Measurements from ENCODE around the gene UTS2R. TPM values are rescaled to one million over a fixed set of nuclear protein-coding genes. Genes with fewer than 3 reads are reported as not detected.

UTS2R gene
- polyA plus RNA-seq, 3 donors: not detected

- Histone ChIP-seq H3K4me3 (replicated peaks in 1 of 3; ENCODE audit: low read depth in 2 of 3, low read length in 3 of 3) (no peak overlapping the region), H3K27ac (ENCODE audit: low read depth in 1 of 2, low read length in 2 of 2) (no peak overlapping the region), H4K20me1 (ENCODE audit: insufficient read depth, low read length) (peaks cover 11% of the 10 kb centered on the region), H3K4me1 (ENCODE audit: control insufficient read depth in 1 of 2, insufficient read depth in 2 of 2, low read length in 2 of 2) (peaks cover 3 to 8% of the 10 kb centered on the region in 2 donors), H3K4me2 (replicated peaks; ENCODE audit: extremely low read depth, low read length, poor library complexity, severe bottlenecking) (no peak overlapping the region), H3K79me2 (ENCODE audit: insufficient read depth, low read length) (no peaks in the 10 kb centered on the region), H3K9me3 (replicated peaks in 1 of 2; ENCODE audit: control insufficient read depth in 1 of 2, insufficient read depth in 1 of 2, low read length in 2 of 2) (no peaks in the 10 kb centered on the region), H2AFZ (ENCODE audit: insufficient read depth, low read depth, low read length, poor library complexity, severe bottlenecking) (no peak overlapping the region), H3K27me3 (ENCODE audit: control insufficient read depth in 2 of 2, insufficient read depth in 2 of 2, low read length in 2 of 2) (no peaks in the 10 kb centered on the region), H3K36me3 (replicated peaks in 1 of 2; ENCODE audit: control insufficient read depth in 1 of 2, insufficient read depth in 2 of 2, low read length in 2 of 2) (peaks cover 11 to 48% of the 10 kb centered on the region in 2 donors), H3K9ac (ENCODE audit: insufficient read depth, low read length, poor library complexity, severe bottlenecking) (no peak overlapping the region)
- TF ChIP-seq, protein P1, sequence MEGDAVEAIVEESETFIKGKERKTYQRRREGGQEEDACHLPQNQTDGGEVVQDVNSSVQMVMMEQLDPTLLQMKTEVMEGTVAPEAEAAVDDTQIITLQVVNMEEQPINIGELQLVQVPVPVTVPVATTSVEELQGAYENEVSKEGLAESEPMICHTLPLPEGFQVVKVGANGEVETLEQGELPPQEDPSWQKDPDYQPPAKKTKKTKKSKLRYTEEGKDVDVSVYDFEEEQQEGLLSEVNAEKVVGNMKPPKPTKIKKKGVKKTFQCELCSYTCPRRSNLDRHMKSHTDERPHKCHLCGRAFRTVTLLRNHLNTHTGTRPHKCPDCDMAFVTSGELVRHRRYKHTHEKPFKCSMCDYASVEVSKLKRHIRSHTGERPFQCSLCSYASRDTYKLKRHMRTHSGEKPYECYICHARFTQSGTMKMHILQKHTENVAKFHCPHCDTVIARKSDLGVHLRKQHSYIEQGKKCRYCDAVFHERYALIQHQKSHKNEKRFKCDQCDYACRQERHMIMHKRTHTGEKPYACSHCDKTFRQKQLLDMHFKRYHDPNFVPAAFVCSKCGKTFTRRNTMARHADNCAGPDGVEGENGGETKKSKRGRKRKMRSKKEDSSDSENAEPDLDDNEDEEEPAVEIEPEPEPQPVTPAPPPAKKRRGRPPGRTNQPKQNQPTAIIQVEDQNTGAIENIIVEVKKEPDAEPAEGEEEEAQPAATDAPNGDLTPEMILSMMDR (IDR thresholded peaks at IDR 0.05): no peak
- Mint-ChIP-seq H3K27me3 (ENCODE audit: low read depth in 3 of 3) (peaks cover 0 to 6% (median 3%) of the 10 kb centered on the region in 3 donors), H3K4me3 (no peak overlapping the region), H3K36me3 (peaks cover 36 to 44% of the 10 kb centered on the region in 2 donors), H3K4me1 (peaks cover 13% of the 10 kb centered on the region), H3K27ac (no peak overlapping the region), H3K9me3 (no peaks in the 10 kb centered on the region)
- DNase-seq: no peak
- 96% methylated on average over 13 of the region's 15 CpGs for WGBS (ENCODE audit: insufficient coverage)
- intact Hi-C loops (cut with micrococcal nuclease): no loop called here
These were observed 36.8 kb downstream of the UTS2R start for GRCh38 chr17:82408288-82408937.

- TF ChIP-seq, protein P1 (IDR thresholded peaks at IDR 0.05): no peak
- H3K9me3 ChIP-seq (replicated peaks in 1 of 2; ENCODE audit: control insufficient read depth in 1 of 2, insufficient read depth in 1 of 2, low read length in 2 of 2): no peaks in the 10 kb centered on the region
- no peaks in the 10 kb centered on the region for H3K79me2 ChIP-seq (ENCODE audit: insufficient read depth, low read length)
- no peak overlapping the region for H3K4me2 ChIP-seq (replicated peaks; ENCODE audit: extremely low read depth, low read length, poor library complexity, severe bottlenecking)
- peaks cover 33 to 40% of the 10 kb centered on the region in 2 donors for H3K36me3 Mint-ChIP-seq
- peaks cover 6 to 43% of the 10 kb centered on the region in 2 donors for H3K36me3 ChIP-seq (replicated peaks in 1 of 2; ENCODE audit: control insufficient read depth in 1 of 2, insufficient read depth in 2 of 2, low read length in 2 of 2)
- no peak overlapping the region for H3K9ac ChIP-seq (ENCODE audit: insufficient read depth, low read length, poor library complexity, severe bottlenecking)
- peaks cover 12% of the 10 kb centered on the region for H4K20me1 ChIP-seq (ENCODE audit: insufficient read depth, low read length)
- peaks cover 0 to 6% (median 3%) of the 10 kb centered on the region in 3 donors for H3K27me3 Mint-ChIP-seq (ENCODE audit: low read depth in 3 of 3)
- no peak overlapping the region for H2AFZ ChIP-seq (ENCODE audit: insufficient read depth, low read depth, low read length, poor library complexity, severe bottlenecking)
- H3K4me1 ChIP-seq (ENCODE audit: control insufficient read depth in 1 of 2, insufficient read depth in 2 of 2, low read length in 2 of 2): peaks cover 3 to 8% of the 10 kb centered on the region in 2 donors
- no peak overlapping the region for H3K27ac Mint-ChIP-seq
- DNase-seq: no peak
- no peak overlapping the region for H3K27ac ChIP-seq (ENCODE audit: low read depth in 1 of 2, low read length in 2 of 2)
- peaks cover 13% of the 10 kb centered on the region for H3K4me1 Mint-ChIP-seq
- no peak overlapping the region for H3K4me3 ChIP-seq (replicated peaks in 1 of 3; ENCODE audit: low read depth in 2 of 3, low read length in 3 of 3)
- 95% methylated on average over 21 of the region's 21 CpGs for WGBS (ENCODE audit: insufficient coverage)
- no peaks in the 10 kb centered on the region for H3K9me3 Mint-ChIP-seq
- intact Hi-C loops (cut with micrococcal nuclease): no loop called here
- no peak overlapping the region for H3K4me3 Mint-ChIP-seq
- no peaks in the 10 kb centered on the region for H3K27me3 ChIP-seq (ENCODE audit: control insufficient read depth in 2 of 2, insufficient read depth in 2 of 2, low read length in 2 of 2)
These were observed 37.4 kb downstream of the UTS2R start for GRCh38 chr17:82408938-82409318.

Measured in CD14-positive monocyte (primary cell).